Liver (tissue), 9 donors: ENCODE measurements around the gene SPRR2G. TPM values are rescaled to one million over a fixed set of nuclear protein-coding genes. Genes with fewer than 3 reads are reported as not detected.
"Not testable (repeated sequence)": the region's sequence is repeated elsewhere in the genome, so short reads cannot be mapped to it uniquely, and the experiment has no call there.

Source experiments
- DNase-seq: peaks from one replicate; pipeline ENCODE4 v3.0.0-alpha.2; 2017; ENCODE audit warnings: low spot score
- H3K27ac ChIP-seq, 2 donors: one replicate each; pipeline ENCODE4 v1.7.0; 2013; ENCODE audit warnings: inconsistent platforms in 2 of 2, low read length in 2 of 2, control low read depth in 1 of 2, low read depth in 1 of 2, mild to moderate bottlenecking in 1 of 2
- H3K27me3 ChIP-seq, 4 donors: one replicate each; pipeline versions ENCODE4 v1.6.1 to v1.7.0; 2013; ENCODE audit warnings: low read length in 3 of 4, inconsistent platforms in 1 of 4, mild to moderate bottlenecking in 1 of 4, moderate library complexity in 1 of 4; ENCODE audit not compliant: control insufficient read depth in 4 of 4, insufficient read depth in 4 of 4
- H3K36me3 ChIP-seq, 4 donors: one replicate each; pipeline versions ENCODE4 v1.6.1 to v1.7.0; 2013; ENCODE audit warnings: low read length in 3 of 4, mild to moderate bottlenecking in 3 of 4, low read depth in 1 of 4, moderate library complexity in 1 of 4; ENCODE audit not compliant: control insufficient read depth in 4 of 4, insufficient read depth in 3 of 4
- H3K4me1 ChIP-seq, 4 donors: one replicate each; pipeline versions ENCODE4 v1.6.1 to v1.7.0; 2013; ENCODE audit warnings: low read length in 3 of 4, mild to moderate bottlenecking in 3 of 4, moderate library complexity in 1 of 4; ENCODE audit not compliant: control insufficient read depth in 4 of 4, insufficient read depth in 4 of 4
- H3K4me3 ChIP-seq, 3 donors: one replicate each; pipeline versions ENCODE4 v1.6.1 to v1.7.0; 2013; ENCODE audit warnings: low read length in 3 of 3, control low read depth in 1 of 3, low read depth in 1 of 3, mild to moderate bottlenecking in 1 of 3
- H3K9ac ChIP-seq, 2 donors: one replicate each; pipeline ENCODE4 v1.7.0; 2013; ENCODE audit warnings: low read length in 2 of 2, mild to moderate bottlenecking in 2 of 2, moderate library complexity in 2 of 2, control low read depth in 1 of 2, low read depth in 1 of 2
- H3K9me3 ChIP-seq, 4 donors: one replicate each; pipeline versions ENCODE4 v1.6.1 to v1.7.0; 2013; ENCODE audit warnings: low read length in 3 of 4; ENCODE audit not compliant: control insufficient read depth in 4 of 4
- ATF3 ChIP-seq: IDR thresholded peaks from 2 replicates; pipeline ENCODE4 v1.6.1; 2016; ENCODE audit warnings: antibody characterized with exemption
- CTCF ChIP-seq: fragments of 150-350 bp; IDR thresholded peaks from 2 replicates; pipeline ENCODE4 v1.5.1; 2017; ENCODE audit warnings: improper control_type of control experiment, low read depth, low read length; ENCODE audit not compliant: missing input control
- EGR1 ChIP-seq, 2 donors: IDR thresholded peaks; 2 replicates each; pipeline ENCODE4 v1.6.1; 2016 to 2018; ENCODE audit warnings: antibody characterized with exemption in 2 of 2, low read depth in 2 of 2
- FOXA1 ChIP-seq: IDR thresholded peaks from 2 replicates; pipeline ENCODE4 v1.6.1; 2016; ENCODE audit warnings: antibody characterized with exemption
- GABPA ChIP-seq, 2 donors: IDR thresholded peaks in 1 of 2; conservative IDR thresholded peaks in 1 of 2; 2 replicates each; pipeline ENCODE4 v1.6.1; 2016; ENCODE audit warnings: antibody characterized with exemption in 2 of 2, mild to moderate bottlenecking in 1 of 2, moderate library complexity in 1 of 2
- HNF4G ChIP-seq: IDR thresholded peaks from 2 replicates; pipeline ENCODE4 v1.6.1; 2016; ENCODE audit warnings: antibody characterized with exemption
- JUND ChIP-seq, 2 donors: IDR thresholded peaks; 2 replicates each; pipeline ENCODE4 v1.6.1; 2016; ENCODE audit warnings: antibody characterized with exemption in 2 of 2
- MAX ChIP-seq: IDR thresholded peaks from 2 replicates; pipeline ENCODE4 v1.6.1; 2016; ENCODE audit warnings: antibody characterized with exemption
- NR2F2 ChIP-seq: IDR thresholded peaks from 2 replicates; pipeline ENCODE4 v1.6.1; 2016; ENCODE audit warnings: antibody characterized with exemption
- RAD21 ChIP-seq, 2 donors: IDR thresholded peaks; 2 replicates each; pipeline ENCODE4 v1.6.1; 2016; ENCODE audit warnings: antibody characterized with exemption in 2 of 2, mild to moderate bottlenecking in 2 of 2
- RXRA ChIP-seq, 2 donors: IDR thresholded peaks; 2 replicates each; pipeline ENCODE4 v1.6.1; 2017 to 2018; ENCODE audit warnings: antibody characterized with exemption in 2 of 2, mild to moderate bottlenecking in 1 of 2
- SP1 ChIP-seq: IDR thresholded peaks from 2 replicates; pipeline ENCODE4 v1.6.1; 2018; ENCODE audit warnings: antibody characterized with exemption, mild to moderate bottlenecking
- YY1 ChIP-seq: IDR thresholded peaks from 2 replicates; pipeline ENCODE4 v1.6.1; 2016; ENCODE audit warnings: antibody characterized with exemption, mild to moderate bottlenecking
- ZBTB33 ChIP-seq: IDR thresholded peaks from 2 replicates; pipeline ENCODE4 v1.6.1; 2016; ENCODE audit warnings: antibody characterized with exemption
- WGBS: extraction: QIAGEN DNeasy Blood & Tissue Kit; methylation state at CpG from one replicate; pipeline ENCODE4 v1.1.7; 2013; 5-methylcytosine and 5-hydroxymethylcytosine counted together
- polyA plus RNA-seq, 2 donors: library from polyadenylated mRNA; stranded (reverse) in 1 of 2; unstranded in 1 of 2; fragments of 200-250 nt in 1 of 2; fragments of >200 nt in 1 of 2; fragmentation: Nextera tagmentation in 1 of 2; extraction: Ambion mirVana in 1 of 2; gene quantifications; one replicate each; pipeline versions ENCODE4 v1.2.1 to v1.2.3, GENCODE V29; 2013 to 2015
- total RNA-seq, 2 donors: library from RNA; depleted of rRNA; stranded (reverse); fragments of >200 nt; gene quantifications; one replicate each; pipeline ENCODE4 v1.2.3, GENCODE V29; 2014
- donor health status: healthy.
- donor health status: healthy.
- donor health status: healthy.
- donor health status: healthy.
- donor health status: healthy.

SPRR2G gene
- total and polyA plus RNA-seq, 4 donors = not detected

GRCh38 chr1:153194331-153195050 is 43.8 kb upstream of the SPRR2G start:
- DNase-seq = no peak
- no peak for TF ChIP-seq ZBTB33
- TF ChIP-seq EGR1 (IDR thresholded peaks at IDR 0.05; ENCODE audit: low read depth in 2 of 2) = no peak
- no peak for TF ChIP-seq GABPA (IDR thresholded peaks at IDR 0.05 in 1 of 2, conservative IDR thresholded peaks at IDR 0.05 in 1 of 2)
- TF ChIP-seq JUND (IDR thresholded peaks at IDR 0.05) = no peak
- no peak for TF ChIP-seq NR2F2
- TF ChIP-seq MAX = no peak
- TF ChIP-seq RXRA (IDR thresholded peaks at IDR 0.05) = no peak
- no peak for TF ChIP-seq FOXA1
- no peaks in the 10 kb centered on the region for H3K36me3 ChIP-seq
- H3K4me1 ChIP-seq = no peaks in the 10 kb centered on the region
- H3K9me3 ChIP-seq = no peaks in the 10 kb centered on the region
- H3K4me3 ChIP-seq = no peak overlapping the region
- WGBS = 50% methylated on average over 3 of the region's 3 CpGs
- no peak overlapping the region for H3K27ac ChIP-seq
- H3K27me3 ChIP-seq = peaks cover 0 to 11% (median under 1%) of the 10 kb centered on the region in 4 donors
- H3K9ac ChIP-seq = no peak overlapping the region

- Histone ChIP-seq H3K4me1 (no peaks in the 10 kb centered on the region), H3K27ac (no peak overlapping the region), H3K27me3 (peaks cover 0 to 8% (median under 1%) of the 10 kb centered on the region in 4 donors), H3K36me3 (no peaks in the 10 kb centered on the region), H3K4me3 (no peak overlapping the region), H3K9ac (no peak overlapping the region), H3K9me3 (no peaks in the 10 kb centered on the region)
- no peak for DNase-seq
- 21% methylated on average over 3 of the region's 3 CpGs for WGBS
- TF ChIP-seq RAD21 (IDR thresholded peaks at IDR 0.05) (peak; percentile 52 to 60), YY1 (no peak)
These were observed 42.0 kb upstream of the SPRR2G start for GRCh38 chr1:153192697-153193096.

- Histone ChIP-seq H3K4me1 (no peaks in the 10 kb centered on the region), H3K4me3 (no peak overlapping the region), H3K27ac (no peak overlapping the region), H3K9ac (no peak overlapping the region), H3K36me3 (no peaks in the 10 kb centered on the region), H3K27me3 (peaks cover 0 to 8% (median under 1%) of the 10 kb centered on the region in 4 donors), H3K9me3 (no peaks in the 10 kb centered on the region)
- WGBS = 9% methylated on average over 3 of the region's 3 CpGs
- TF ChIP-seq MAX = no peak
- TF ChIP-seq SP1 = no peak
- TF ChIP-seq NR2F2 = no peak
- no peak for TF ChIP-seq YY1
- TF ChIP-seq GABPA (IDR thresholded peaks at IDR 0.05 in 1 of 2, conservative IDR thresholded peaks at IDR 0.05 in 1 of 2) = no peak
- TF ChIP-seq EGR1 (IDR thresholded peaks at IDR 0.05; ENCODE audit: low read depth in 2 of 2) = no peak
- no peak for TF ChIP-seq HNF4G
- no peak for TF ChIP-seq RXRA (IDR thresholded peaks at IDR 0.05)
- TF ChIP-seq ATF3 = no peak
- TF ChIP-seq FOXA1 = no peak
- TF ChIP-seq CTCF = peak; percentile 2
- TF ChIP-seq RAD21 (IDR thresholded peaks at IDR 0.05) = peak; percentile 11 to 43
- TF ChIP-seq JUND (IDR thresholded peaks at IDR 0.05) = no peak
- DNase-seq = no peak
These were observed 39.7 kb upstream of the SPRR2G start for GRCh38 chr1:153190373-153190772.

- H3K4me3 ChIP-seq, H3K9ac ChIP-seq, H3K4me1 ChIP-seq, H3K27me3 ChIP-seq, DNase-seq, H3K36me3 ChIP-seq, H3K9me3 ChIP-seq, H3K27ac ChIP-seq: not testable (repeated sequence)
- WGBS = 73% methylated on average over 4 of the region's 4 CpGs
These were observed 37.6 kb upstream of the SPRR2G start for GRCh38 chr1:153188301-153188700.
